Stimulated activated CD8-positive, alpha-beta memory T cell treated with anti-CD3 and anti-CD28 coated beads, Interleukin-7, amount 100 ng/mL, for 24 hours (primary cell): Measurements from ENCODE around the gene ZSWIM4.
A peak's percentile ranks its signal among the peaks of the same experiment; 100 is the strongest.

Source experiments
- DNase-seq: peaks from one replicate; pipeline ENCODE4 v3.0.0-alpha.2; 2020; ENCODE audit warnings: low read depth

Gene ZSWIM4

DNA sequence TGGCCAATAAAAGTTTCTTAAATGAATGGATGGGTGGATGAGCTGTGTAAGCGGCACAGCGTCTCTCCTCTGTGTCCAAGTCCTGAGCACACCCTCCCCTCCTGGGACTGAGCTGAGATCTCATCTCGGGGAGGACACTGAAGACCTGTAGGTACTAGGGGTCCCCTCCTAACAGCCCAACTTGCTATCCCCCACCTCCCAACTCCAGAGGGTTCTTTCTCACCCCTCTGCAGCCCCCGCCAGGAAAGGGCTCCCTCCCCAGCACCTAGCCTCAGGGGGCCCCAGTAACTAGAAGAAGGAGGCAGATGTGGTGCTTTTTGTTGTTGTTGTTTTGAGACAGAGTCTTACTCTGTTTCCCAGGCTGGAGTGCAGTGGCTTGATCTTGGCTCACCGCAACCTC lies 80.6 kb downstream of the ZSWIM4 start:
- no peak for DNase-seq

DNA sequence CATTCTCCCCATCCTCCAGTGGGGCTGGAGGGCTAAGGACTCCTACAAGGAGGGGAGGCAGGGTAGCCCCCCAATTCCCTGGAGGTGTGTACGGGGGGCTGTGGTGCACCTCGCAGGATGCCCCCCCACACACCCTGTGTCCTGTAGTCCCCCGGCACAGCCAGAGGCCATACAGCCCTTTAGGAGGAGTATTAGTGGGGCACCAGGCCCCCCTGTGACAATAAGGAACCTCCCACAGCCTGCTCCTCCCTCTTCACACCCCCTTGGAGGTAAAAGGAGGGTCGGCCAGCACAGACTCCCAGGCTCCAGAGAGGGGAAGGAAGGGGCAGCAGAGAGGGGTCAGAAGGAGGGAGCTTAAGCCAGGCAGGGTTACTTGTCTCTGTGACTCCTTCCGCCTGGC lies 81.6 kb downstream of the ZSWIM4 start, which contains the start of gene NANOS3:
Gene NANOS3, plus strand, starts transcription at position 301 of the 400 bp plus-strand sequence. CDS start 115 bp downstream, outside the sequence.
- DNase-seq: no peak

DNA sequence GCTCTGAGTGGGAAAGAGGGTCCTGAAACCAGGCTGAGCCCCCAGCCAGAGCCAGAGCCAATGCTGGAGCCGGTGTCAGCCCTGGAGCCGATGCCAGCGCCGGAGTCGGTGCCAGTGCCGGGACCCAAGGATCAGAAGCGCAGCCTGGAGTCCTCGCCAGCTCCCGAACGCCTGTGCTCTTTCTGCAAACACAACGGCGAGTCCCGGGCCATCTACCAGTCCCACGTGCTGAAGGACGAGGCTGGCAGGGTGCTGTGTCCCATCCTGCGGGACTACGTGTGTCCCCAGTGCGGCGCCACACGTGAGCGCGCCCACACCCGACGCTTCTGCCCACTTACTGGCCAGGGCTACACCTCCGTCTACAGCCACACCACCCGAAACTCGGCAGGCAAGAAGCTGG lies 82.1 kb downstream of the ZSWIM4 start:
- DNase-seq: no peak

DNA sequence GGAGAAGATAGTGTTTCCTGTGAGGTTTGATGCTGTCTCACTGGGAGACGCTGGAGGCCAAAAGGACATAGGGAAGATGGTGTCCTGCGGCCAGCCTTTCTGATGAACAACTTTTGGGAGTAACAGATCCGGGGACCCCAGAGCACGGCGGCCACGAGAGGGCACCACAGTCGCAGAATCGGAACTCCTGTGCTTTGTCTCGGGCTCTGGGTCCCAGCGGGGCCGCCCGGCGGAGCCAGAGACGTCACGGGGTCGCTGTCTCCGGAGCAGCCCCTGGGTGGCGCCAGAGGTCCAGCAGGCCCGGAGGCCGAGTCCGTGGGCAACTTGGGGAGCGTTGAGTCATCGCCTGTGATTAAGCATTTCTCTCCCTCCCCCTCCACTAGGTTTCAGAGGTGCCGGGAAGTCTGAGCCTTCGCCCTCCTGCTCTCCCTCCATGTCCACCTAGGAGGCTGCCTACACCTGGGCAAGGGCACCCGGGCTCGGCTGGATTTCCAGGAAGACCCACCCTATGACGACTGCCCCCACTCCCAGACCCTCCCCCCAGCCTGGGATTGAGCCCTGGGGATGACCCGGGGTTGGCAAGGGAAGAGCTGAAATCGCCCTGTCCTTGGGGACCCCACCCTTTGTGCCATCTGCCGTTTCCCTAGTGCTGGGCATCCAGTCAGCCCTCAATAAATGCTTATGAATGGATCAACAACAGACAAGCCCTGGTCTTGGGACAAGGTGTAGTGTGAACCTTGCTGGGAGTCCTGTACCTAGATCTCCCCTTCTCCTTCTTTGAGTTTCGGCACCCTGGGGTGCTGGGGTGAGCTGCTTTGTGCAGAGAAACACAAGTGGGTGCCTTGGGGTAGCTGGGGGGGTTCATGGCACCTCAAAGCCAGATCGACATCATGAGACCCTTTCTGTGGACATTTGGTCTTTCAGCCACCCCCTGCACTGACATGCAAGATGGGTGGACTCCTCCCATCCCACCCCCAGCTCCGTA lies 85.1 kb downstream of the ZSWIM4 start:
- peak; percentile 97 for DNase-seq

DNA sequence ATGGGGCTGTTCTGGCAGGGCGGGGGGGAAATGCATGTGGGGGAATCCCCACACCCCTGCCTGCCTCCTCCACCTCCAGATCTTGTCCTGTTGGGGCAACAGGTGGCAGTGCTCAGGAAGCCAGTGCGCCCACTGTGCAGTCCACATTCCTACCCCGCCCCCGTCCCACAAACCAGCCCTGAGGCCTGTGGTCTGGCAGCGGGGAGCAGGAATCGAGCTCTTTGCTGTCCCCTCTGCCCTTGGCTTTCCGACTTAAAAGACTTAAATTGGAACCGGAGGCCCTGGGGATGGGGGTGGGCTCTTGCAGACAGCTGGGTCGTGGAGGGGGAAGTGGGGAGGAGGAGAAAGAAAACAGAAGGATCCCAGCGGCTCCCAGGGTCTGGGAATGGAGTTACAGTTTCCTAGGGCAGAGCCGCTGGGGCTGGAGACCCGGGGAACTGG lies 86.0 kb downstream of the ZSWIM4 start:
- no peak for DNase-seq
